Endothelial cell of umbilical vein (primary cell): ENCODE measurements around the gene MAMDC2. TPM values are rescaled to one million over a fixed set of nuclear protein-coding genes. Genes with fewer than 3 reads are reported as not detected.

Source experiments
- BruUV-seq: library from RNA; stranded (reverse); fragments of 400-500 nt; replicated peaks from 2 replicates; lab custom pipeline; 2021; lab: Mats Ljungman, UMichigan
- CTCF ChIA-PET: fragments of 300-600, 350-600 bp; sonication (Branson Sonifier 250); formaldehyde crosslinking; loops from one replicate; lab custom pipeline; 2021; ENCODE audit warnings: antibody characterized with exemption, inconsistent platforms; lab: Charles Lee
- POLR2A ChIA-PET: fragments of 300-600, 350-600 bp; sonication (Branson Sonifier 250); formaldehyde crosslinking; loops from one replicate; lab custom pipeline; 2021; ENCODE audit warnings: antibody characterized with exemption, inconsistent platforms; lab: Charles Lee
- DNase-seq: peaks from one replicate; pipeline ENCODE4 v3.0.0-alpha.2; 2011; ENCODE audit warnings: low read depth, low spot score
- FAIRE-seq: peaks from 2 replicates; lab custom pipeline; 2011; peaks lifted over from hg19 to GRCh38; lab: Jason Lieb, UNC
- H2AFZ ChIP-seq: 2 replicates; pipeline ENCODE4 v1.6.0; 2012; ENCODE audit warnings: low read depth, low read length, control low read depth, inconsistent platforms
- H3K27ac ChIP-seq: 2 replicates; pipeline ENCODE4 v1.5.1; 2011; ENCODE audit warnings: low read depth, mild to moderate bottlenecking, control low read depth, low read length, moderate library complexity; ENCODE audit not compliant: insufficient read depth
- H3K27me3 ChIP-seq, 2 experiments: 2 replicates each; pipeline versions ENCODE4 v1.6.0 to v1.6.1; 2011; ENCODE audit warnings: low read length in 2 of 2, mixed read lengths in 1 of 2; ENCODE audit not compliant: control insufficient read depth in 2 of 2, insufficient read depth in 2 of 2
- H3K36me3 ChIP-seq, 2 experiments: 2 replicates in 1 of 2; 3 replicates in 1 of 2; pipeline ENCODE4 v1.5.1; 2011; ENCODE audit warnings: low read length in 2 of 2, mild to moderate bottlenecking in 1 of 2, moderate library complexity in 1 of 2; ENCODE audit not compliant: control insufficient read depth in 2 of 2, insufficient read depth in 2 of 2; ENCODE audit errors: extremely low read depth in 1 of 2
- H3K4me1 ChIP-seq: 3 replicates; pipeline ENCODE4 v1.5.1; 2011; ENCODE audit warnings: mild to moderate bottlenecking, low read length; ENCODE audit not compliant: control insufficient read depth, insufficient read depth; ENCODE audit errors: extremely low read depth
- H3K4me2 ChIP-seq: 2 replicates; pipeline ENCODE4 v1.6.1; 2011; ENCODE audit warnings: low read length, control low read depth, mixed read lengths; ENCODE audit not compliant: insufficient read depth
- H3K4me3 ChIP-seq, 3 experiments: fragments of 200-600 bp in 1 of 3; sonication (generic), shearing (Covaris generic) in 1 of 3; replicated peaks in 1 of 3; 2 replicates each; pipeline ENCODE4 v1.5.1; 2011 to 2016; ENCODE audit warnings: control low read depth in 3 of 3, low read length in 3 of 3, mild to moderate bottlenecking in 2 of 3, inconsistent platforms in 1 of 3, low read depth in 1 of 3, moderate library complexity in 1 of 3; ENCODE audit not compliant: insufficient read depth in 1 of 3
- H3K79me2 ChIP-seq: 2 replicates; pipeline ENCODE4 v1.6.0; 2012; ENCODE audit warnings: low read length, inconsistent platforms; ENCODE audit not compliant: control insufficient read depth, insufficient read depth
- H3K9ac ChIP-seq: replicated peaks from 2 replicates; pipeline ENCODE3; 2011; ENCODE audit warnings: low read length, control low read depth; ENCODE audit not compliant: insufficient read depth; ENCODE audit errors: extremely low read depth
- H3K9me1 ChIP-seq: replicated peaks from 3 replicates; pipeline ENCODE4 v1.6.0; 2011; ENCODE audit warnings: mild to moderate bottlenecking, low read length; ENCODE audit not compliant: control insufficient read depth, insufficient read depth; ENCODE audit errors: extremely low read depth
- H3K9me3 ChIP-seq: replicated peaks from 2 replicates; pipeline ENCODE4 v1.5.1; 2012; ENCODE audit warnings: low read length, inconsistent platforms; ENCODE audit not compliant: control insufficient read depth, insufficient read depth
- H4K20me1 ChIP-seq: replicated peaks from 2 replicates; pipeline ENCODE3; 2011; ENCODE audit warnings: mild to moderate bottlenecking, low read length; ENCODE audit not compliant: control insufficient read depth, insufficient read depth; ENCODE audit errors: extremely low read depth
- EZH2 ChIP-seq: IDR thresholded peaks from 2 replicates; pipeline ENCODE4 v1.6.1; 2012; ENCODE audit warnings: borderline replicate concordance, low read depth, mild to moderate bottlenecking, moderate library complexity, low read length, inconsistent platforms; ENCODE audit not compliant: severe bottlenecking
- FOS ChIP-seq: IDR thresholded peaks from 2 replicates; pipeline ENCODE4 v1.6.1; 2011; ENCODE audit warnings: mild to moderate bottlenecking, low read length, moderate library complexity, borderline replicate concordance; ENCODE audit not compliant: insufficient read depth
- GATA2 ChIP-seq: IDR thresholded peaks from 2 replicates; pipeline ENCODE4 v1.7.0; 2011; ENCODE audit warnings: low read depth, mild to moderate bottlenecking, moderate library complexity, mixed read lengths, low read length; ENCODE audit not compliant: insufficient read length, insufficient read depth
- JUN ChIP-seq: IDR thresholded peaks from 2 replicates; pipeline ENCODE4 v1.6.1; 2011; ENCODE audit warnings: borderline replicate concordance, low read depth; ENCODE audit not compliant: insufficient read length, insufficient read depth
- MYC ChIP-seq: IDR thresholded peaks from one replicate; pipeline ENCODE4 v1.6.1; 2011; ENCODE audit warnings: mild to moderate bottlenecking, low read depth, low read length
- POLR2A ChIP-seq: IDR thresholded peaks from 2 replicates; pipeline ENCODE4 v1.6.1; 2012; ENCODE audit warnings: low read depth, mild to moderate bottlenecking, control low read depth, low read length
- POLR2AphosphoS5 ChIP-seq: IDR thresholded peaks from 2 replicates; pipeline ENCODE4 v1.6.1; 2012; ENCODE audit warnings: low read depth, mild to moderate bottlenecking, control low read depth, low read length, moderate library complexity; ENCODE audit not compliant: insufficient read depth
- dilution Hi-C: fragments of 300-500 bp; cut with MboI; formaldehyde crosslinking; loops from one replicate; pipeline ENCODE4 v1.15.0; 2019; ENCODE audit warnings: low sequenced_read_pairs; ENCODE audit not compliant: extremely low pct_ligation_motif_present
- intact Hi-C: fragments of 100-400 bp; cut with micrococcal nuclease; formaldehyde crosslinking; loops from one replicate; pipeline ENCODE4 v1.10.0; 2022
- polyA plus RNA-seq, 4 experiments: library from polyadenylated mRNA; depleted of rRNA in 3 of 4; stranded (reverse) in 3 of 4; unstranded in 1 of 4; fragments of >200 nt; gene quantifications; 2 replicates each; pipeline versions ENCODE4 v1.2.1 to v1.2.3, GENCODE V29; 2011 to 2012; ENCODE audit warnings: missing spikeins in 1 of 4
- total RNA-seq: library from RNA; stranded (reverse); gene quantifications from 2 replicates; pipeline ENCODE4 v1.2.3, GENCODE V29; 2021
- TF ChIP-seq, protein P1 (sequence below): IDR thresholded peaks from 2 replicates; pipeline ENCODE4 v1.6.1; 2011; ENCODE audit not compliant: insufficient read depth, insufficient read length
- TF ChIP-seq, protein P2 (sequence below), 2 donors: IDR thresholded peaks; 1 replicate in 1 of 2; 2 replicates in 1 of 2; pipeline ENCODE4 v1.5.1; 2011; ENCODE audit warnings: low read length in 2 of 2, mild to moderate bottlenecking in 2 of 2, moderate library complexity in 2 of 2, control low read depth in 1 of 2, inconsistent platforms in 1 of 2, low read depth in 1 of 2; ENCODE audit not compliant: insufficient read depth in 1 of 2; ENCODE audit errors: extremely low read depth in 1 of 2

Gene MAMDC2
- total and polyA plus RNA-seq, 2 donors (not counting 3 experiments of a cell fraction or from before 2014, with no cell fraction given), result 0.60 to 1.1 TPM

DNA sequence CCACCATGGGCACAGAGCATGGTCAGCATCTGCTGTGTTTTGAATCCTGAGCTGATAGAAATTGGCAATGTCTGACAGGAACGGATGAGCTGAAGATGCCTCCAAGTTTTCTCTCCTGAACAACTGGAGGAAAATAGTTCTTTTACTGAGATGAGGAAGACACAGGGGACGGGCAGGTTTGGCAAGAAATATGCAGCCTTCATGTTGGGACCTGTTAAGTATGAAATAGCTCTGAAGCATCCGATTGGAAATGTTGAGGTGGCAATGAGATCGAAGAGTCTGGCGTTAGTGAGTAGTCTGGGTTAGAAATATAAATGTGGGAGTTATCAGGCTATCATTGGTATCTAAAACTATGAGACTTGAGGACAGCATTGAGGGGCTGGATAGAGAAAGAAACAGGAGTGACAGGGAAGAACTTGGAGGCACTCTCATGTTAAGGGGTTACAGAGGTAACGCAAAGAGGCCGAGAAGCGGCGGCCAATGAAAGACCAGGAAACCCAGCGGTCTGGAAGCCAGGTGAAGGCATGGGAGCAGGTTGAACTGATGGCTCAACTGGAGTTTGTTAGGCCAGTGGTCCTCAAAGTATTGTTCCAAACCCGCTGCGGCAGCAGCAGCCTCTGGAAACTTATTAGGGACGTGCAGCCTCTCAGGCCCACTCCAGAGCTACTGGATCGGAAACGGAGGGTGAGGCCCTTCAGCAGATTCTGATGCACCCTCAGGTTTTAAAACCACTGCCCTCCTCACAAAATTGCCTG lies 1.0 kb upstream of the MAMDC2 start:
- no peaks in the 10 kb centered on the region for H3K27me3 ChIP-seq
- no peak overlapping the region for H3K4me3 ChIP-seq
- H3K4me2 ChIP-seq, result no peak overlapping the region
- BruUV-seq, result no TSS peak
- H4K20me1 ChIP-seq, result no peaks in the 10 kb centered on the region
- POLR2A ChIA-PET, result no interaction called here
- H3K79me2 ChIP-seq, result no peaks in the 10 kb centered on the region
- no peak overlapping the region for H2AFZ ChIP-seq
- no peak overlapping the region for H3K9ac ChIP-seq
- peaks cover 8% of the 10 kb centered on the region for H3K4me1 ChIP-seq
- intact Hi-C loops, result no loop called here
- no peak for FAIRE-seq
- dilution Hi-C loops, result no loop called here
- DNase-seq, result no peak
- TF ChIP-seq FOS (no peak), EZH2 (no peak), GATA2 (no peak), POLR2A (no peak), JUN (no peak), POLR2AphosphoS5 (no peak), MYC (no peak)
- TF ChIP-seq, protein P1, sequence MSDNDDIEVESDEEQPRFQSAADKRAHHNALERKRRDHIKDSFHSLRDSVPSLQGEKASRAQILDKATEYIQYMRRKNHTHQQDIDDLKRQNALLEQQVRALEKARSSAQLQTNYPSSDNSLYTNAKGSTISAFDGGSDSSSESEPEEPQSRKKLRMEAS, result no peak
- TF ChIP-seq, protein P2, sequence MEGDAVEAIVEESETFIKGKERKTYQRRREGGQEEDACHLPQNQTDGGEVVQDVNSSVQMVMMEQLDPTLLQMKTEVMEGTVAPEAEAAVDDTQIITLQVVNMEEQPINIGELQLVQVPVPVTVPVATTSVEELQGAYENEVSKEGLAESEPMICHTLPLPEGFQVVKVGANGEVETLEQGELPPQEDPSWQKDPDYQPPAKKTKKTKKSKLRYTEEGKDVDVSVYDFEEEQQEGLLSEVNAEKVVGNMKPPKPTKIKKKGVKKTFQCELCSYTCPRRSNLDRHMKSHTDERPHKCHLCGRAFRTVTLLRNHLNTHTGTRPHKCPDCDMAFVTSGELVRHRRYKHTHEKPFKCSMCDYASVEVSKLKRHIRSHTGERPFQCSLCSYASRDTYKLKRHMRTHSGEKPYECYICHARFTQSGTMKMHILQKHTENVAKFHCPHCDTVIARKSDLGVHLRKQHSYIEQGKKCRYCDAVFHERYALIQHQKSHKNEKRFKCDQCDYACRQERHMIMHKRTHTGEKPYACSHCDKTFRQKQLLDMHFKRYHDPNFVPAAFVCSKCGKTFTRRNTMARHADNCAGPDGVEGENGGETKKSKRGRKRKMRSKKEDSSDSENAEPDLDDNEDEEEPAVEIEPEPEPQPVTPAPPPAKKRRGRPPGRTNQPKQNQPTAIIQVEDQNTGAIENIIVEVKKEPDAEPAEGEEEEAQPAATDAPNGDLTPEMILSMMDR (IDR thresholded peaks at IDR 0.05; ENCODE audit: extremely low read depth in 1 of 2, insufficient read depth in 1 of 2, low read depth in 1 of 2, low read length in 2 of 2), result no peak
- H3K9me3 ChIP-seq, result no peaks in the 10 kb centered on the region
- CTCF ChIA-PET, result interaction anchor here (0.8 to 5.6 kb wide), 3 partner anchors 70 to 106 kb away, joined by 3 to 52 read pairs (median 3); no protein-coding TSS in a partner anchor
- H3K9me1 ChIP-seq, result no peaks in the 10 kb centered on the region
- H3K27ac ChIP-seq, result no peak overlapping the region
- no peaks in the 10 kb centered on the region for H3K36me3 ChIP-seq
